OCI-LY7 (cell line): ENCODE results near the gene POLA2.
A peak's percentile ranks its signal among the peaks of the same experiment; 100 is the strongest.

Experiments used
- EZH2phosphoT487 ChIP-seq: fragments of 200-600 bp; sonication (generic); IDR thresholded peaks from 2 replicates; pipeline ENCODE4 v1.6.1; 2018; ENCODE audit warnings: low read depth, borderline replicate concordance, mild to moderate bottlenecking, mixed run types, antibody characterized with exemption, low read length, moderate library complexity, mixed read lengths
- TF ChIP-seq, protein P1 (sequence below): fragments of 200-600 bp; sonication (generic); conservative IDR thresholded peaks from 2 replicates; pipeline ENCODE4 v1.5.1; 2014; ENCODE audit warnings: mild to moderate bottlenecking, antibody characterized with exemption, low read length, moderate library complexity, mixed read lengths

DNA sequence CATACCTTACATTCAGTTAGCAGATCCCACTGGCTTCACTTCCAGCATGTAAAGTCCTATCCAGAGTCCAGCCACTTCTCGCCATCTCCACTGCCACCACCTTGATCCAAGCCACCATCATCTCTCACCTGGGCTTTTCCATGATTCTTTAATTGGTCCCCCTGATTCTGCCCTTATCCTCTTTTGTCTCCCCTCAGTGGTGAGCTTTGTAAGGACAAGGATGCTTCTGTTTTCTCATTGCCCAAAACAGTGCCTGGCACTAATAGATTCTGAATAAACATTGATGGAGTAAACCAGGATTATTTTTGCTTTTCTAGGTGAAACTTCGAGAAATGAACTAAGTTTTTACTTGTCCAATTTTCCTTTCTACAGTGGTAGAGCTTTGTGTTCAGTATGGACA is 4.4 kb downstream of the POLA2 start:
- TF ChIP-seq, protein P1, sequence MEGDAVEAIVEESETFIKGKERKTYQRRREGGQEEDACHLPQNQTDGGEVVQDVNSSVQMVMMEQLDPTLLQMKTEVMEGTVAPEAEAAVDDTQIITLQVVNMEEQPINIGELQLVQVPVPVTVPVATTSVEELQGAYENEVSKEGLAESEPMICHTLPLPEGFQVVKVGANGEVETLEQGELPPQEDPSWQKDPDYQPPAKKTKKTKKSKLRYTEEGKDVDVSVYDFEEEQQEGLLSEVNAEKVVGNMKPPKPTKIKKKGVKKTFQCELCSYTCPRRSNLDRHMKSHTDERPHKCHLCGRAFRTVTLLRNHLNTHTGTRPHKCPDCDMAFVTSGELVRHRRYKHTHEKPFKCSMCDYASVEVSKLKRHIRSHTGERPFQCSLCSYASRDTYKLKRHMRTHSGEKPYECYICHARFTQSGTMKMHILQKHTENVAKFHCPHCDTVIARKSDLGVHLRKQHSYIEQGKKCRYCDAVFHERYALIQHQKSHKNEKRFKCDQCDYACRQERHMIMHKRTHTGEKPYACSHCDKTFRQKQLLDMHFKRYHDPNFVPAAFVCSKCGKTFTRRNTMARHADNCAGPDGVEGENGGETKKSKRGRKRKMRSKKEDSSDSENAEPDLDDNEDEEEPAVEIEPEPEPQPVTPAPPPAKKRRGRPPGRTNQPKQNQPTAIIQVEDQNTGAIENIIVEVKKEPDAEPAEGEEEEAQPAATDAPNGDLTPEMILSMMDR, result peak; percentile 83
- TF ChIP-seq EZH2phosphoT487, result no peak
